Psoas muscle (tissue), 8 donors: ENCODE results near the gene EPHA1. TPM values are rescaled to one million over a fixed set of nuclear protein-coding genes. Genes with fewer than 3 reads are reported as not detected.

Source experiments
- ATAC-seq, 4 donors: fragments of 200-7000 bp; cut with Tn5 transposase; one replicate each; pipeline ENCODE4 v1.9.1; 2020; ENCODE audit warnings: moderate library complexity in 3 of 4, mild to moderate bottlenecking in 2 of 4
- DNase-seq, 2 donors: peaks; one replicate each; pipeline ENCODE4 v3.0.0-alpha.2; 2020
- H3K27ac ChIP-seq: fragments of 200-600 bp; one replicate; pipeline ENCODE4 v1.8.0; 2022
- H3K27me3 ChIP-seq, 3 donors: fragments of 200-600 bp in 1 of 3; one replicate each; pipeline versions ENCODE4 v1.6.1 to v1.8.0; 2013 to 2022; ENCODE audit warnings: low read length in 2 of 3, mild to moderate bottlenecking in 2 of 3, moderate library complexity in 1 of 3; ENCODE audit not compliant: insufficient read depth in 3 of 3
- H3K36me3 ChIP-seq, 2 donors: fragments of 200-600 bp in 1 of 2; one replicate each; pipeline versions ENCODE4 v1.6.1 to v1.8.0; 2013 to 2022; ENCODE audit warnings: low read depth in 1 of 2, mild to moderate bottlenecking in 1 of 2, moderate library complexity in 1 of 2; ENCODE audit not compliant: insufficient read depth in 1 of 2
- H3K4me1 ChIP-seq: fragments of 200-600 bp; one replicate; pipeline ENCODE4 v1.8.0; 2022
- H3K4me3 ChIP-seq: fragments of 200-600 bp; one replicate; pipeline ENCODE4 v1.8.0; 2022; ENCODE audit warnings: mild to moderate bottlenecking
- H3K9me3 ChIP-seq: fragments of 200-600 bp; one replicate; pipeline ENCODE4 v1.8.0; 2022
- WGBS, 3 donors: extraction: QIAGEN DNeasy Blood & Tissue Kit; methylation state at CpG; one replicate each; pipeline versions ENCODE4 v1.1.6 to v1.1.7; 2013; 5-methylcytosine and 5-hydroxymethylcytosine counted together
- intact Hi-C, 2 donors: fragments of 100-400 bp; cut with DNase I; formaldehyde crosslinking; loops; one replicate each; pipeline versions ENCODE4 v1.11.0 to v1.14.2; 2022
- polyA plus RNA-seq, 3 donors: library from polyadenylated mRNA; stranded (reverse); fragments of 200-250 nt; gene quantifications; one replicate each; pipeline ENCODE4 v1.2.3, GENCODE V29; 2013
- total RNA-seq, 4 donors: library from RNA; stranded (reverse); fragmentation: NEBNext Ultra II Directional in 2 of 4; extraction: Animal tissue kit (Norgen Biotek cat#: 25700) in 2 of 4; gene quantifications; one replicate each; pipeline versions ENCODE4 v1.2.1 to v1.2.4, GENCODE V29; 2021 to 2023
- TF ChIP-seq, protein P1 (sequence below): fragments of 200-600 bp; IDR thresholded peaks from one replicate; pipeline ENCODE4 v1.8.0; 2022; ENCODE audit warnings: antibody characterized with exemption
- donor health status: healthy with polysubstance abuse.
- donor health status: DM: no; HTN: no; CAD: no; lungs with moderate emphysema.
- donor health status: Bipolar disorder and iron deficiency.
- donor health status: healthy.
- donor health status: DM: yes; HTN: yes; CAD: no.
- donor health status: DM: no; HTN: no; CAD: no.
- donor health status: DM: no; HTN: no; CAD: no.
- donor health status: DM: yes; HTN: yes; CAD: no.

Gene EPHA1
- total and polyA plus RNA-seq, 7 donors = 0.07 to 0.38 (median 0.20) TPM; not detected in 3

DNA sequence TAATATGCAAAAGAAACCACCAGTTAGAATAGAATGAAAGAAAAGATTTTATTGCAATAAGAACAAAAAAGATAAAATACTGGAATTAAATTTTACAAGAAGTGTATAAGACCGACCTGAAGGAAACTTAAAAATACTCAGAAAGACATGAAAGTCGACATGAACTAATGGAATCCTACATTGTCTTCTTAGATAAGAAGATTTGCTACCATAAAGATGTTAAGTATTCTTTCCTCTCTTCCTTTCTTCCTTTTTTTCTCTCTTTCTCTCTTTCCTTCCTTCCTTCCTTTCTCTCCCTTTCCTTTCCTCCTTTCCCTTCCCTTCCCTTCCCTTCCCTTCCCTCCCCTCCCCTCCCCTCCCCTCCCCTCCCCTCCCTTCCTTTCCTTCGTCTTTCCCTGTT lies 41.1 kb upstream of the EPHA1 start:
- no peaks in the 10 kb centered on the region for H3K9me3 ChIP-seq
- DNase-seq (no peak), ATAC-seq (no peak)
- H3K27ac ChIP-seq = no peak overlapping the region
- WGBS, 3 donors = 90 to 96% (median 92%) methylated on average over 2 of the region's 3 CpGs
- H3K4me3 ChIP-seq = no peak overlapping the region
- TF ChIP-seq, protein P1, sequence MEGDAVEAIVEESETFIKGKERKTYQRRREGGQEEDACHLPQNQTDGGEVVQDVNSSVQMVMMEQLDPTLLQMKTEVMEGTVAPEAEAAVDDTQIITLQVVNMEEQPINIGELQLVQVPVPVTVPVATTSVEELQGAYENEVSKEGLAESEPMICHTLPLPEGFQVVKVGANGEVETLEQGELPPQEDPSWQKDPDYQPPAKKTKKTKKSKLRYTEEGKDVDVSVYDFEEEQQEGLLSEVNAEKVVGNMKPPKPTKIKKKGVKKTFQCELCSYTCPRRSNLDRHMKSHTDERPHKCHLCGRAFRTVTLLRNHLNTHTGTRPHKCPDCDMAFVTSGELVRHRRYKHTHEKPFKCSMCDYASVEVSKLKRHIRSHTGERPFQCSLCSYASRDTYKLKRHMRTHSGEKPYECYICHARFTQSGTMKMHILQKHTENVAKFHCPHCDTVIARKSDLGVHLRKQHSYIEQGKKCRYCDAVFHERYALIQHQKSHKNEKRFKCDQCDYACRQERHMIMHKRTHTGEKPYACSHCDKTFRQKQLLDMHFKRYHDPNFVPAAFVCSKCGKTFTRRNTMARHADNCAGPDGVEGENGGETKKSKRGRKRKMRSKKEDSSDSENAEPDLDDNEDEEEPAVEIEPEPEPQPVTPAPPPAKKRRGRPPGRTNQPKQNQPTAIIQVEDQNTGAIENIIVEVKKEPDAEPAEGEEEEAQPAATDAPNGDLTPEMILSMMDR = no peak
- H3K27me3 ChIP-seq = peaks cover 0 to 11% (median 0%) of the 10 kb centered on the region in 3 donors
- H3K36me3 ChIP-seq = no peaks in the 10 kb centered on the region
- intact Hi-C loops = no loop called here
- no peaks in the 10 kb centered on the region for H3K4me1 ChIP-seq

DNA sequence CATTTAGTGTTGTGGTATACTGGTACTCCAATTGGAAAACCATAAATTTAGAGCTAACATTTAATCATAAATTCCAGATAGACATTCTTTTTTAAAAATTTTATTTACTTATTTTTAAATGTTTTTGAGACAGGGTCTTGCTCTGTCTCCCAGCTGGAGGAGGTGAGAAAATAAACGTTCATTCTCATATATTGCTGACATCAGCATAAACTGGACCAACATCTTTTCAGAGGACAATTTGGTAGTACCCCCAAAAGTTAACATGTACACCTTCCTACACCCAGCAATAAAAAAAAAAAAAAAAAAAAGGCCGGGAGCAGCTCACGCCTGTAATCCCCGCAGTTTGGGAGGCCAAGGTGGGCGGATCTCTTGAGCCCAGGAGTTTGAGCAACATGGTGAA lies 39.8 kb upstream of the EPHA1 start:
- intact Hi-C loops = no loop called here
- no peak overlapping the region for H3K4me3 ChIP-seq
- H3K27ac ChIP-seq = no peak overlapping the region
- no peaks in the 10 kb centered on the region for H3K9me3 ChIP-seq
- H3K36me3 ChIP-seq = no peaks in the 10 kb centered on the region
- WGBS, 3 donors = 84 to 89% (median 89%) methylated on average over 4 to 5 of the region's 5 CpGs
- DNase-seq (no peak), ATAC-seq (no peak)
- TF ChIP-seq, protein P1 = no peak
- no peaks in the 10 kb centered on the region for H3K4me1 ChIP-seq
- H3K27me3 ChIP-seq = peaks cover 0 to 11% (median 0%) of the 10 kb centered on the region in 3 donors

DNA sequence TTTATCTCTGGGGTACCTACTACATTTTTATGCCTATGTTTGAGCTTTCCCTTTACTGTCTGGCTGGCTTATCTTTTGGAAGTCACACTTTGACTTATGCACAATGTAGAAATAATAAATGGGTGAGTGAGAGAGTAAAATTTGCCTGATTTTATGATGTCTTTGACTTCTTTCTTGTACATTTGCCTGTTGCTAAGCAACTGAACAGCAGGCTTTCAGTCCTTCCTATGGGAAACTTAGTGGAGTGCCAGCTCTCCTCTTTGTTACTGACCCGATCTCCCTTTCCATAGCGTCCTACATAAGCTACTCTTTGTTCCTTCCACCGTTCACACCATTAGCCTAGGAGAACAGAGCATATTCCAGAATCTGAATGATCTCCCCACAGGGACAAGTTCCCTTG lies 38.8 kb upstream of the EPHA1 start:
- Histone ChIP-seq H3K36me3 (no peaks in the 10 kb centered on the region), H3K4me3 (no peak overlapping the region), H3K27ac (no peak overlapping the region), H3K9me3 (no peaks in the 10 kb centered on the region), H3K4me1 (no peaks in the 10 kb centered on the region), H3K27me3 (peaks cover 0 to 11% (median 0%) of the 10 kb centered on the region in 3 donors)
- ATAC-seq (no peak), DNase-seq (no peak)
- intact Hi-C loops = no loop called here
- TF ChIP-seq, protein P1 = no peak
- WGBS, 3 donors = 47 to 56% (median 50%) methylated on average over 3 of the region's 3 CpGs

DNA sequence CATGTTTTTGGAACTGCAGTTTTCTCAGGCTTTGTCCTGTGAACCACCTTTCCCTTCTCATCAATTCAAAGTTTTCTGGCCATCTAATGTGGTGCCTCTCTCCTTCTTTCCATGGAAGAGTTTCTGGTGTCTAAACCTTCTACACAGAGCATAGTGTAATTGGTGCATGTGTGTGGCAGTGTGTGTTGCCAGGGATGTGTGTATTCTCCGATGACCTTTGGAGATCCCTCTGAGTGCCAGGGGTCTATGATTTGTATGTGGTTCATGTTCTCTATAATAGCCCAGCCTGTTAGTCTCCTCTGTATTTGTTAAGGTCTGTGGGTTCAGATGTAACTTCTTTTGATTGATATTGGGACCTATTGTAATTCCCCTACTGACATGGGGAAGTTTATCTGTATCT lies 36.1 kb upstream of the EPHA1 start:
- Histone ChIP-seq H3K27me3 (peaks cover 0 to 7% (median 0%) of the 10 kb centered on the region in 3 donors), H3K4me1 (no peaks in the 10 kb centered on the region), H3K27ac (no peak overlapping the region), H3K4me3 (no peak overlapping the region), H3K9me3 (no peaks in the 10 kb centered on the region), H3K36me3 (no peaks in the 10 kb centered on the region)
- ATAC-seq = no peak
- WGBS, 3 donors = 79 to 96% (median 93%) methylated on average over 1 of the region's 1 CpG
- DNase-seq = no peak
- intact Hi-C loops = no loop called here
- TF ChIP-seq, protein P1 = no peak

DNA sequence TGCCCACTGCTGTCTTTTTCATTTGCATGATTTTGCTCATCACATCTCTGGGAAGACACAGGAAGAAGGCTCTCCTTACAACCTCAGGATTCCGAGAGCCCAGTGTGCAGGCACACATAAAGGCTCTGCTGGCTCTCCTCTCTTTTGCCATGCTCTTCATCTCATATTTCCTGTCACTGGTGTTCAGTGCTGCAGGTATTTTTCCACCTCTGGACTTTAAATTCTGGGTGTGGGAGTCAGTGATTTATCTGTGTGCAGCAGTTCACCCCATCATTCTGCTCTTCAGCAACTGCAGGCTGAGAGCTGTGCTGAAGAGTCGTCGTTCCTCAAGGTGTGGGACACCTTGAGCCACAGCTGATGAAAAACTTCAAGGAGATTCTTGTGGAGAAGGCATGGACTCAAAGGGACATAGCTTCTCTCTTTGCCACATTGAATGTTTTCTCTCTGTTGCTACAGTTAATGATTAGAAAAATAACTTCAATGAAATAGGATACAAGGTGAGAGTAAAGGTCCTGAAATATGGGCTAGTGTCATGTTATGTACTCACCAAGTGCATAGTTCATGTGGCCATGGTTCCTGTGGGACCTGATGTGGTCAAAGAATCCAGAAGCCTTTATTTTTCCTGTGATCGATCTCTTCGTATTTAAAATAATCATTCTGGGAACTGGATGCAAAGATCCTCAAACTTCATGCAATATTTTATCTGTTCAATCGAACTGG lies 35.6 kb upstream of the EPHA1 start:
- no peaks in the 10 kb centered on the region for H3K4me1 ChIP-seq
- H3K4me3 ChIP-seq = no peak overlapping the region
- H3K27me3 ChIP-seq = peaks cover 0 to 7% (median 0%) of the 10 kb centered on the region in 3 donors
- DNase-seq = no peak
- ATAC-seq = no peak
- H3K36me3 ChIP-seq = no peaks in the 10 kb centered on the region
- no peak overlapping the region for H3K27ac ChIP-seq
- 91 to 95% (median 92%) methylated on average over 6 of the region's 6 CpGs for WGBS, 3 donors
- H3K9me3 ChIP-seq = no peaks in the 10 kb centered on the region
- TF ChIP-seq, protein P1 = no peak
- intact Hi-C loops = no loop called here
